Stimulated activated CD4-positive, alpha-beta T cell treated with anti-CD3 and anti-CD28 coated beads, Interleukin-2, amount 100 ng/mL, for 24 hours (primary cell): ENCODE measurements around the gene TSPAN6.
A peak's percentile ranks its signal among the peaks of the same experiment; 100 is the strongest.

Source experiments
- DNase-seq, 2 donors: peaks; one replicate each; pipeline ENCODE4 v3.0.0-alpha.2; 2020

The TSPAN6 gene

GRCh38 chrX:100636321-100636991 lies at the start of gene TSPAN6:
Gene TSPAN6, minus strand, starts transcription at chrX:100636806. Its CDS starts 112 bp downstream, at chrX:100636694.
- peak; percentile 79 to 81 for DNase-seq

- DNase-seq = no peak
Observed at GRCh38 chrX:100685997-100686305, 49.3 kb upstream of the TSPAN6 start.

- peak; percentile 54 to 68 for DNase-seq
Observed at GRCh38 chrX:100685284-100685996, 48.8 kb upstream of the TSPAN6 start.

- no peak for DNase-seq
Observed at GRCh38 chrX:100682939-100683338, 46.3 kb upstream of the TSPAN6 start.

GRCh38 chrX:100681599-100681998 lies 45.0 kb upstream of the TSPAN6 start:
- DNase-seq = no peak

- DNase-seq = no peak
Observed at GRCh38 chrX:100680756-100681155, 44.1 kb upstream of the TSPAN6 start.

GRCh38 chrX:100677611-100678181 lies 41.1 kb upstream of the TSPAN6 start:
- no peak for DNase-seq

- no peak for DNase-seq
Observed at GRCh38 chrX:100674705-100675104, 38.1 kb upstream of the TSPAN6 start.

GRCh38 chrX:100673397-100673953 lies 36.9 kb upstream of the TSPAN6 start:
- DNase-seq = no peak

- no peak for DNase-seq
Observed at GRCh38 chrX:100672966-100673365, 36.4 kb upstream of the TSPAN6 start.

- no peak for DNase-seq
Observed at GRCh38 chrX:100663642-100664041, 27.0 kb upstream of the TSPAN6 start.

- no peak for DNase-seq
Observed at GRCh38 chrX:100662796-100663195, 26.2 kb upstream of the TSPAN6 start.

- no peak for DNase-seq
Observed at GRCh38 chrX:100662170-100662569, 25.6 kb upstream of the TSPAN6 start.

GRCh38 chrX:100659431-100660137 lies 23.0 kb upstream of the TSPAN6 start:
- no peak for DNase-seq

- DNase-seq = no peak
Observed at GRCh38 chrX:100658941-100659381, 22.4 kb upstream of the TSPAN6 start.

GRCh38 chrX:100654261-100654660 lies 17.7 kb upstream of the TSPAN6 start:
- no peak for DNase-seq

- DNase-seq = no peak
Observed at GRCh38 chrX:100652266-100652665, 15.7 kb upstream of the TSPAN6 start.

GRCh38 chrX:100650841-100651240 lies 14.2 kb upstream of the TSPAN6 start:
- no peak for DNase-seq

GRCh38 chrX:100649550-100650356 lies 13.1 kb upstream of the TSPAN6 start:
- DNase-seq = no peak

GRCh38 chrX:100648458-100649417 lies 12.1 kb upstream of the TSPAN6 start:
- DNase-seq = no peak

GRCh38 chrX:100647739-100648138 lies 11.1 kb upstream of the TSPAN6 start:
- no peak for DNase-seq
